ENCODE measurements around the gene ZNF141.

DNA sequence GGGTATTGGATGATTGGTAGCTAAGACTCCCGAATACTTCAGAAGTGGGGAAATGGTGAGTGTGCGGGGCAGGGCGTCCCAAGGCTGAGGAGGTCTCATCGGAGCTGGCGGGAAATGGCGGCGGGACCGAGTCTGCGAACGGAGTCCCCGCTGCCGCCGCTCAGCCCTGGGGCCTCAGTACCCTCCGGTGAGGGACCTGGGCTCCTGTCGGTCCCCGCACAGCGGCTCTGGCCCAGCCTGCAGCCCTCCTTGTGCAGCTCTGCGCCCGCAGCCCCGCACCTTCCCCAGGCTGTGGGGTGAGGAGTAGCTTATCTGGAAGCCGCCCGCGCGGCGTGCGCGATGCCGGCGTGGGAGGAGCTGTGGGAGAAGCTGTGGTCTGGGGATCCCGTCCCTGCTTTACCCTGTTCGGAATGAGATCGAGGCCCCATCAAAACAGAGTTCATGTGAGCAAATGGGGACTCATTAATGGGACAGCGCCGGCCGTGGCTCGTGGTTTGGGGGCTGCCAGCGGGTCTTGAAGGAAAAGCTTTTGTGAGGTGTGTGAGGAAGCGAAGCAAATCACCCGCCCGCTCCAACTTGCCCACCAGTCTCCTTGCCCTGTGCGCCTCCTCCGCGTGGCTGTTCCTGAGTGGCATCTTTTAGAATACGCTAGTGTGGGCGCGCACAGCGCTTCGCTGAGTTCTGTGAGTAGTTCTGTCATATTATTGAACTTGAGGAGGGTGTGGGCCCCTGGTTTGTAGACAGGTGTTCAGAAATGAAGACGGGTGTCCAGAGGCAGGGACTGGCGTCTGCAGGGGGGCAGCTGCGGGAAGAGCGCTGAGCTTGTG lies 531 bp downstream of the ZNF141 start:
- TF ChIP-seq EZH2phosphoT487 (IDR thresholded peaks at IDR 0.05; ENCODE audit: borderline replicate concordance), result no peak
- TF ChIP-seq SIN3A (IDR thresholded peaks at IDR 0.05; ENCODE audit: low read depth), result no peak
- TF ChIP-seq, protein P1, sequence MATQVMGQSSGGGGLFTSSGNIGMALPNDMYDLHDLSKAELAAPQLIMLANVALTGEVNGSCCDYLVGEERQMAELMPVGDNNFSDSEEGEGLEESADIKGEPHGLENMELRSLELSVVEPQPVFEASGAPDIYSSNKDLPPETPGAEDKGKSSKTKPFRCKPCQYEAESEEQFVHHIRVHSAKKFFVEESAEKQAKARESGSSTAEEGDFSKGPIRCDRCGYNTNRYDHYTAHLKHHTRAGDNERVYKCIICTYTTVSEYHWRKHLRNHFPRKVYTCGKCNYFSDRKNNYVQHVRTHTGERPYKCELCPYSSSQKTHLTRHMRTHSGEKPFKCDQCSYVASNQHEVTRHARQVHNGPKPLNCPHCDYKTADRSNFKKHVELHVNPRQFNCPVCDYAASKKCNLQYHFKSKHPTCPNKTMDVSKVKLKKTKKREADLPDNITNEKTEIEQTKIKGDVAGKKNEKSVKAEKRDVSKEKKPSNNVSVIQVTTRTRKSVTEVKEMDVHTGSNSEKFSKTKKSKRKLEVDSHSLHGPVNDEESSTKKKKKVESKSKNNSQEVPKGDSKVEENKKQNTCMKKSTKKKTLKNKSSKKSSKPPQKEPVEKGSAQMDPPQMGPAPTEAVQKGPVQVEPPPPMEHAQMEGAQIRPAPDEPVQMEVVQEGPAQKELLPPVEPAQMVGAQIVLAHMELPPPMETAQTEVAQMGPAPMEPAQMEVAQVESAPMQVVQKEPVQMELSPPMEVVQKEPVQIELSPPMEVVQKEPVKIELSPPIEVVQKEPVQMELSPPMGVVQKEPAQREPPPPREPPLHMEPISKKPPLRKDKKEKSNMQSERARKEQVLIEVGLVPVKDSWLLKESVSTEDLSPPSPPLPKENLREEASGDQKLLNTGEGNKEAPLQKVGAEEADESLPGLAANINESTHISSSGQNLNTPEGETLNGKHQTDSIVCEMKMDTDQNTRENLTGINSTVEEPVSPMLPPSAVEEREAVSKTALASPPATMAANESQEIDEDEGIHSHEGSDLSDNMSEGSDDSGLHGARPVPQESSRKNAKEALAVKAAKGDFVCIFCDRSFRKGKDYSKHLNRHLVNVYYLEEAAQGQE (IDR thresholded peaks at IDR 0.05; ENCODE audit: low read depth), result no peak
- TF ChIP-seq, protein P2, sequence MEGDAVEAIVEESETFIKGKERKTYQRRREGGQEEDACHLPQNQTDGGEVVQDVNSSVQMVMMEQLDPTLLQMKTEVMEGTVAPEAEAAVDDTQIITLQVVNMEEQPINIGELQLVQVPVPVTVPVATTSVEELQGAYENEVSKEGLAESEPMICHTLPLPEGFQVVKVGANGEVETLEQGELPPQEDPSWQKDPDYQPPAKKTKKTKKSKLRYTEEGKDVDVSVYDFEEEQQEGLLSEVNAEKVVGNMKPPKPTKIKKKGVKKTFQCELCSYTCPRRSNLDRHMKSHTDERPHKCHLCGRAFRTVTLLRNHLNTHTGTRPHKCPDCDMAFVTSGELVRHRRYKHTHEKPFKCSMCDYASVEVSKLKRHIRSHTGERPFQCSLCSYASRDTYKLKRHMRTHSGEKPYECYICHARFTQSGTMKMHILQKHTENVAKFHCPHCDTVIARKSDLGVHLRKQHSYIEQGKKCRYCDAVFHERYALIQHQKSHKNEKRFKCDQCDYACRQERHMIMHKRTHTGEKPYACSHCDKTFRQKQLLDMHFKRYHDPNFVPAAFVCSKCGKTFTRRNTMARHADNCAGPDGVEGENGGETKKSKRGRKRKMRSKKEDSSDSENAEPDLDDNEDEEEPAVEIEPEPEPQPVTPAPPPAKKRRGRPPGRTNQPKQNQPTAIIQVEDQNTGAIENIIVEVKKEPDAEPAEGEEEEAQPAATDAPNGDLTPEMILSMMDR (IDR thresholded peaks at IDR 0.05 in 2 of 3, conservative IDR thresholded peaks at IDR 0.05 in 1 of 3; ENCODE audit: borderline replicate concordance in 1 of 3, insufficient read depth in 1 of 3, low read depth in 2 of 3, low read length in 2 of 3), result no peak
- no peak for TF ChIP-seq RAD21 (IDR thresholded peaks at IDR 0.05; ENCODE audit: low read depth)
- TF ChIP-seq POLR2AphosphoS5 (IDR thresholded peaks at IDR 0.05; ENCODE audit: low read depth, low read length), result no peak
- TF ChIP-seq YY1 (IDR thresholded peaks at IDR 0.05; ENCODE audit: extremely low read depth, insufficient replicate concordance, low read depth, low read length), result no peak
- TF ChIP-seq POLR2A (IDR thresholded peaks at IDR 0.05; ENCODE audit: borderline replicate concordance, extremely low read depth, insufficient read depth, insufficient read length), result no peak
- TF ChIP-seq SP1 (IDR thresholded peaks at IDR 0.05; ENCODE audit: low read depth), result no peak
- TF ChIP-seq, protein P3, sequence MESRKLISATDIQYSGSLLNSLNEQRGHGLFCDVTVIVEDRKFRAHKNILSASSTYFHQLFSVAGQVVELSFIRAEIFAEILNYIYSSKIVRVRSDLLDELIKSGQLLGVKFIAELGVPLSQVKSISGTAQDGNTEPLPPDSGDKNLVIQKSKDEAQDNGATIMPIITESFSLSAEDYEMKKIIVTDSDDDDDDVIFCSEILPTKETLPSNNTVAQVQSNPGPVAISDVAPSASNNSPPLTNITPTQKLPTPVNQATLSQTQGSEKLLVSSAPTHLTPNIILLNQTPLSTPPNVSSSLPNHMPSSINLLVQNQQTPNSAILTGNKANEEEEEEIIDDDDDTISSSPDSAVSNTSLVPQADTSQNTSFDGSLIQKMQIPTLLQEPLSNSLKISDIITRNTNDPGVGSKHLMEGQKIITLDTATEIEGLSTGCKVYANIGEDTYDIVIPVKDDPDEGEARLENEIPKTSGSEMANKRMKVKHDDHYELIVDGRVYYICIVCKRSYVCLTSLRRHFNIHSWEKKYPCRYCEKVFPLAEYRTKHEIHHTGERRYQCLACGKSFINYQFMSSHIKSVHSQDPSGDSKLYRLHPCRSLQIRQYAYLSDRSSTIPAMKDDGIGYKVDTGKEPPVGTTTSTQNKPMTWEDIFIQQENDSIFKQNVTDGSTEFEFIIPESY (IDR thresholded peaks at IDR 0.05; ENCODE audit: extremely low read depth, insufficient replicate concordance, low read length), result no peak
- no peak for TF ChIP-seq SRF (IDR thresholded peaks at IDR 0.05; ENCODE audit: low read depth)
- TF ChIP-seq, protein P4, sequence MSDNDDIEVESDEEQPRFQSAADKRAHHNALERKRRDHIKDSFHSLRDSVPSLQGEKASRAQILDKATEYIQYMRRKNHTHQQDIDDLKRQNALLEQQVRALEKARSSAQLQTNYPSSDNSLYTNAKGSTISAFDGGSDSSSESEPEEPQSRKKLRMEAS (IDR thresholded peaks at IDR 0.05), result no peak
- TF ChIP-seq EZH2 (IDR thresholded peaks at IDR 0.05), result no peak
